GM19099 (cell line): ENCODE measurements around the gene C12orf50.

Experiments used
- POLR2A ChIP-seq: IDR thresholded peaks from 3 replicates; pipeline ENCODE4 v1.6.1; 2011; ENCODE audit warnings: low read depth; ENCODE audit not compliant: insufficient read length; ENCODE audit errors: extremely low read depth

Gene C12orf50

DNA sequence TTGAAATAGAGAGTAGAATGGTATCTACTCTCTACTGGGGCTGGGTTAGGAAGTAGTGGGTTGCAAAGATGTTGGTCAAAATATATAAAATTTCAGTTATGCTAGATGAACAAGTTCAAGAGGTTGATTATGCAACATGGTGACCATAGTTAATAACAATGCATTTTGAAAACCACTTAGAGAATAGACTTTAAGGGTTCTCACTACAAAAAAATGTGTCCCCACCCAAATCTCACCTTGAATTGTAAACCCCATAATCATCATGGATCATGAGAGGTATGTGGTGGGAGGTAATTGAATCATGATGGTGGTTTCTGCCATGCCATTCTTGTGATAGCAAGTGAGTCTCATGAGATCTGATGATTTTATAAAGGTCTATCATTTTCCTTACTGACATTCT is 94.0 kb downstream of the C12orf50 start:
- TF ChIP-seq POLR2A = no peak

DNA sequence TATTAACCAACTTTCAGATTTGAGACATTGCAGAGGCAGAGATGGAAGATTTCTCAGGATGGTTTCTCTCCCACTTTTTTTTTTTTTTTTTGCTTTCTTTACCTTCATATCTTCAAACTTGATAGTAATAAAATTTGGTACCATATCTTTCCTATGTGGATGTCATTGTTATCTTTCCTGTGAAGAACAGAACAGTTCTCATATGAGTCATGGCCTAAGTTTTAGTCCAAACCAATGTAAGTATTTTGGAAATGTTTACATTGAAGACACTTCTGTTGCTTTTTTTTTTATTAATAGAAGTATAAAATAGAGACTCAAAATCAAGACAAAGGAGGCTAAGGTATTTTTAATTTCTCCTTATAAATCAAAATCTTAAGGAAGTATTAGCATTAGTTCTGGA is 95.2 kb downstream of the C12orf50 start:
- TF ChIP-seq POLR2A = no peak

DNA sequence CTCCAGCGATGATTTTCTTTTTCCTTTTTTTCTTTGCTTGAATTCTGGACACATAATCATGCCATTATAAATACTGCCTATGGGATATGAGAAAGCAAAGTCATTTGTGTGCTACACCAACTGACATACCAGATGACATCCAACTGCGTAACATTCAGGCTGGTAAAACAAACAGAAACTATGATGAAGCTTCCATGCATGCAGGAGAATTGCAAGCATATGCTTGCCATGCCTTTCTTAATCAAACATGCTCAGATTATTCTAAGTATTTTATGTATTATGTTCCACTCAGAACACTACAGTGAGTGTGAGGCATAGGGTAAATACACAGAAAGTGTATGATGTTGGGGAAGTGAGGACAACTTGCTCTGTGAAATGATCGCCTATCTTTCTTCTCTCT is 97.4 kb downstream of the C12orf50 start:
- TF ChIP-seq POLR2A = no peak

DNA sequence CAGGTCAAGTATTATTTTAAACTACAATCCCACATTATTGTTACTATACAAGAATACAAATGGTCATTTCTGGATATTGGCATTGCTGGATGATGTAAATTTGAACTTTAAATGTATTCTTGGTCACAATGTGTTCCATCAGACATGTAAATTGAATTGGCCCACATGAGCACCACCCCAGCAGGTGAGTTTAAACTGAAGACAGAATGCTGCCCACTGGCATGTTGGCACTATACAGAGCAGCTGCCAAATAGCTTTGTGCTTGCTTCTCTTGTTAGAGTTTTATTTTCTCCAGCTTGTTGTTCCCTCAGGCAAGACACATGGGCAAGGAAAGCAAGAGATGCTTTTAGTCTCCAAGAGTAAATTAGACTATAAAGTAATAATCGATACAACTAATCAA is 98.6 kb downstream of the C12orf50 start:
- no peak for TF ChIP-seq POLR2A
